Activated CD4-positive, alpha-beta T cell treated with anti-CD3 and anti-CD28 coated beads for 1 hour (primary cell): ENCODE results near the gene ENSA.
"Not testable (repeated sequence)": the region's sequence is repeated elsewhere in the genome, so short reads cannot be mapped to it uniquely, and the experiment has no call there.

Experiments used
- DNase-seq: peaks from one replicate; pipeline ENCODE4 v3.0.0-alpha.2; 2020

The ENSA gene, protein sequence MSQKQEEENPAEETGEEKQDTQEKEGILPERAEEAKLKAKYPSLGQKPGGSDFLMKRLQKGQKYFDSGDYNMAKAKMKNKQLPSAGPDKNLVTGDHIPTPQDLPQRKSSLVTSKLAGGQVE

DNA sequence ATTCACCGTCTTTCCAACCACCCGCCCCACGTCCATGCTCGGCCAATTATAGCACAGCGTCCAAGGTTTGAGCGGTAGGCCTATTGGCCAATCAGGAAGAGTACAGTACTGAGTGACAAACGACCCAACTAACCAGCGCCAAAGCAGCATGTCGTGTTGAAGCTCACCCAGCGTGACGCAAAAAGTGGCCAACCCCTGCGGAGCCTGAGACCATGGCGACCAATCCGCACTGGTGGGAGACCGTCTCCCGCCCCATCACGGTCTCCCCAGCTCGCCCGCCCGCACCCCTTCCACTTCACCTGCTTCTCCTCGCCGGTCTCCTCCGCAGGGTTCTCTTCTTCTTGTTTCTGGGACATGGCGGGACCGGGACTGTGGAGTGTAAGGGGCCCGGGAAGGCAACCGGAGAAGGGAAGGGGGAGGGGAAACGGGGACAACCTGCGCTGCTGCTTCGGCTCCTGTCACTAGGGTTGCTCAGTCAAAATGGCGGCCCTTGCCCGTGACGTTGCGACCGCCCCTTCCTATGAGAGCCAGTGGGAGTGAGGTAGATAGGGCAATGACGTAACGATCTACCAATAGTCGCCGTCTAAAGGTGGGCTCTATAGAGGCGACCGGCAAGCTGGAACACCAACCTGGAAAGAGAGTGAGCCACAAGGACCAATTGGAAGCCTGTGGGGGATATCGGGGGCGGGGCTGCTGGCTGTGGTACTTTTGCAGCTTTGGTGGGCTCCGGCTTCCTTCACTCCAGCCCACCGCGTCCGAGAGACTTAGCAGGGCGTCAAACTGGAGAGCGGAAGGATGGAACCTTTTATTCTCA is at the start of gene ENSA:
TSS of gene ENSA (minus strand) at position 498 of the 814 bp plus-strand sequence. CDS start at position 356, 142 bp downstream.
- peak; percentile 92 for DNase-seq

DNA sequence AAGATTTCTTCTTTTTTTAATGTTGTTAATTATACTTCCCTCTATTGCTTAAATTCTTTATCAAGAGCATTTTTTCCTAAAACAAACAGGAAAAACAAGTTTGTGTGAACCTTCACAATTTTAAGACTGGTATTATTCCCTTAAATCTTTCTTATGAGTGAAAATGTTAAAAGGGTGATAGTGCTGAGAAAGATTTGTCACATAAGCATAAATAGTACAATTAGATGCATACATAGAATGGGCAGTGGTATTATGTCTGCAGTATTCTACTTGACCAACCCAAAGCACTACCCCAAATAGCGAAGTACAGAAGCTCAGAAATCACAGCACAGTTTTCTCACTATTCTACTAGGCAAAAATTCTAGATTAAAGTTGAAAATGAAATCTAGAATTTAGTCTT is 49.6 kb upstream of the ENSA start:
- DNase-seq: no peak

DNA sequence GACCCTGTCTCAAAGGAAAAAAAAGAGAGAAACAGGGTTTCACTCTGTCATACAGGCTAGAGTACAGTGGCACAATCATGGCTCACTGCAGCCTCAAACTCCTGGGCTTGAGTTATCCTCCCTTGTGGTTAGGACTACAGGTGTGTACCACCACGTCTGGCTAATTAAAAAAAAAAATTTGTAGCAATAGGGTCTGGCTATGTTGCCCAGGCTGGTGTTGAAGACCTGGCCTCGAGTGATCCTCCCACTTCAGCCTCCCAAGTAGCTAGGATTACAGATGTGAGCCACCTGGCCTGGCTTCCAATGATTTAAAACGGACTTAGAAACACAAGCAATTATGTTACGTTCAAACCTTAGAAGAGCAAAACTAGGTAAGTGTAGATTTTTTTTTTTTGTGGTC is 45.5 kb upstream of the ENSA start:
- no peak for DNase-seq

DNA sequence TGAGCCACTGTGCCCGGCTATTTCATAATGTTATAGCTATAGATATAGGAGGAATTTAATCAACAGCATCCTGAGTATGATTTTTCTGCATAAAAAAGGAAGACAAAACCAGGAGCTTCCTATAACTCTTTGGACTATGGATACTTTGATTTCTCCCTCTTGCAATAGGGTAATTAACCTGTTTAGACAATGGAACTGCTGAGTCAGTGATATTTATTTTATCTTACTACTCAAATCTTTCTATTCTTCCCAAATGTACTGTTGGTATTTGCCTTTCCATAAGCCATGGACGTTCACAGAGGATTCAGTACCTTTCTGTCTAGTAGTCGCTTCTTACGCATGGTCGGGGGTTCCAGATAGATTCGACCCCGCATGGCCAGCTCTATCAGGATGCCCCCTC is 33.9 kb upstream of the ENSA start:
- no peak for DNase-seq

DNA sequence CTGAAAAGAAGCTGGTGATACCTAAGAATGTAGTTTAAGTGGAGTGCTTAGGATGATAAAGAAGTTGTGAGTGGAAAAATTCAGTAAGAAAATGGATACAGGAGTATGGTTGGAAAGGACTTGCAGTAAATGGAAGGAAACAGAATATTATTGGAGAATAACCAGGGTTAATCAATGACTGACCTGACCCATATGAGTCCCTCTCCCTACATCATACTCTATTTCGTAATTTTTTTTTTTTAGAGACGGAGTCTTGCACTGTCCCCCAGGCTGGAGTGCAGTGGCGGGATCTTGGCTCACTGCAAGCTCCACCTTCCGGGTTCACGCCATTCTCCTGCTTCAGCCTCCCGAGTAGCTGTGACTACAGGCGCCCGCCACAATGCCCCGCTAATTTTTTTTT is 33.4 kb upstream of the ENSA start:
- no peak for DNase-seq

DNA sequence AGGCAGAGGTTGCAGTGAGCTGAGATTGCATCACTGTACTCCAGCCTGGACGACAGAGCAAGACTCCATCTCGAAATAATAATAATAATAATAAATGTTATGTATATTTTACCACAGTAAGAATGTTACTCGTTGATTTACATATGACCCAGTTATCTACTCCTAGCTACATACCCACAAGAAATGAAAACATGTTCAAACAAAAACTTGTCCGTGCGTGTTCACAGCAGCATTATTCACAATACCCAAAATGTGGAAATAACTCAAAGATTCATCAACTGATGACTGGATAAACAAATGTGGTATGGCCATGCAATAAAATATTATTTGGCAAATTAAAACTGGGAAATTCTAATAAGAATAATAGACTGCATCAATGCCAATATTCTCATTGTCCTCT is 31.7 kb upstream of the ENSA start:
- no peak for DNase-seq

DNA sequence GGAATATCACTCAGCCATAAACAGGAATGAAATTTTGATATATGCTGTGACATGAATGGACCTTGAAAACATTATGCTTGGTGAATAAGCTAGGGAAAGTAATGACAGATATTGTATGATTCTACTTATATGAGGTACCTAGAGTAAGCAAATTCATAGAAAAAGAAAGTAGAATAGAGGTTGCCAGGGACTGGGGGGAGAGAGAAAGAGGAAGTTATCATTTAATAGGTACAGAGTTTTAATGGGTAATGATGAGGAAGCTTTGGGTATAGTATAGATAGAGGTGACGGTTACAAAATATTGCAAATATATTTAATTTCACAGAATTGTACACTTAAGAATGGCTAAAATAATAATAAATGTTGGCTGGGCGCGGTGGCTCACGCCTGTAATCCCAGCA is 31.2 kb upstream of the ENSA start:
- no peak for DNase-seq

DNA sequence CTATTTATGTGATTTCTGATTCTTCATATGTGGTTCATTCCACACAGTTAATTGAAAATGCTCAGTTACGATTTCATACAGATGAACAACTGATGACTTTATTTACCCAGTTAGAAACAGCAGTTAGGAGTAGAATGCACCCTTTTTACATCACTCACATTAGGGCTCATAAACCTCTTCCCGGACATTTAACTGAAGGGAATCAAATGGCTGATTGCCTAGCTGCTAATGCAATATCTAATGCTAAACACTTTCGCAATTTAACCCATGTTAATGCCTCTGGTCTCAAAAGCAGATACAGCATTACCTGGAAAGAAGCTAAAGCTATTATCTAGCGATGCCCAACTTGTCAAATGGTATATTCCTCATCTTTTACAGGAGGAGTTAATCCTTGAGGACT is 27.7 kb upstream of the ENSA start:
- DNase-seq: not testable (repeated sequence)

DNA sequence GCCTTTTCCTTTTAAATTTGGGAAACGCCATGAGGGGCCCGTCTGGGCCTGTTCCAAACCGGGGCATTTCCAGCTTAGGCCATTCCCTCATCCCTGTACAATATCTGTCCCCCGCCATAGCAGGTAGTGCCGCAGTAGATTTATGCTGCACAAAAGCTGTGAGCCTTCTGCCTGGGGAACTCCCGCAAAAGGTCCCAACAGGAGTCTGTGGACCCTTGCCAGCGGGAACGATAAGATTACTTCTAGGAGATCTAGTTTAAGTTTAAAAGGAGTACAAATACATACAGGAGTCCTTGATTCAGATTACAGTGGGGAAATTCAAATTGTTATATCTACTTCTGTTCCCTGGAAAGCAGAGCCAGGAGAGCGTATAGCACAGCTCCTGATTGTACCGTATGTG is 25.2 kb upstream of the ENSA start:
- DNase-seq: not testable (repeated sequence)

DNA sequence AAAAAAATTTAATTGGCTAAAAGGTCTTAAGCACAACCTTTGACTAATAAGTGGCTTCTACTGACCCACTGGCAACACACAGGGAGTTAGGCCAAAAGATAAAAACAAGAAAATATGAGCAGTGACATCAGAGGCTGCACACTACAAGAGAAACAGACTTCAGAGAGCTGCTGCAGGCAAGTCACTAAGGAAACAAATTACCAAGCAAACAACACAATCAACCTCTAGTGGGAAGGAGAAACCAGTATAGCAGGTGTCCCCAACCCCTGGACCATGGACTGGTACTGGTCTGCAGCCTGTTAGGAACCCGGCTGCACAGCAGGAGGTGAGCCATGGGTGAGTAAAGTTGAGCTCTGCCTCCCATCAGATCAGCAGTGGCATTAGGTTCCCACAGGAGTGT is 20.8 kb upstream of the ENSA start:
- DNase-seq: no peak

DNA sequence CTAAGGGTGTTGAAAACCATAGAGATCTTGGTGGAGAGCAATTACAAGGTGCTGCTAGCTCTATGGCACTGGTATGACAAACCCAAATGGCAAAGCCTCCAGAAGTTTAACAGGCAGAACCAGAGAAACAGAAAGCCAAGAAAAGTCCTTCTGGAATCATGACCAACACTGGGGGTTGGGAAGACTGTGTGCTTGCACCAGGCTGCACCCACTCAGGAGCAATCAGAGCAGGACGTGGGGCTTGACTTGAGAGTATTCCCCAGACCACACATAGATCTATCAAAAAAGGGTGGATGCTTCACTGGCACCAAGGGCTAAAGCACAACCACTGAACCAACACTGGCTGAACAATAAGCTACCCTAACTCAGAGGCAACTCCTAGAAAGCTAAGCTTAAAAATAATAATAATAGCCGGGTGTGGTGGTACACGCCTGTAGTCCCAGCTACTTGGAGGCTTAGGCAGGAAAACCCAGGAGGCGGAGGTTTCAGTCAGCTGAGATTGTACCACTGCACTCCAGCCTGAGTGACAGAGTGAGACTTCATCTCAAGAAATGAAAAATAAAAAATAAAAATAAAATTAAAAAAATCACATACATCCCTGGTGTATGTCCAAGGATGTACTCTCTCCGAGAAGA is 20.1 kb upstream of the ENSA start:
- no peak for DNase-seq

DNA sequence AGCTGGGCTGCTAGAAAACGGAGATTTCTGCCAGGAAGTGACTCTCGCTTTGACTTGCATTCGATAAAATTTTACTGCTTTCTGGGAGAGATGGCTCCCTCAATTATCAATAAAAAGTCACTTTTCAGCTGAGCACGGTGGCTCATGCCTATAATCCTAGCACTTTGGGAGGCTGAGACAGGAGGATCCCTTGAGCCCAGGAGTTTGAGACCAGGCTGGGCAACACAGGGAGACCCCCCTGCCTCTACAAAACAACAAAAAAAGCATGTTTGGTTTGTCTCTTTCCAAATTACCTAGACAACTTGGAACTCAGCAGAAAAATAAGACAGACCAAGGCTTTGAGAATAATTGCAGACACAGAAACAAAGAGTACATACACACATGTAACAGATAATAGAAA is 12.9 kb upstream of the ENSA start:
- DNase-seq: no peak

DNA sequence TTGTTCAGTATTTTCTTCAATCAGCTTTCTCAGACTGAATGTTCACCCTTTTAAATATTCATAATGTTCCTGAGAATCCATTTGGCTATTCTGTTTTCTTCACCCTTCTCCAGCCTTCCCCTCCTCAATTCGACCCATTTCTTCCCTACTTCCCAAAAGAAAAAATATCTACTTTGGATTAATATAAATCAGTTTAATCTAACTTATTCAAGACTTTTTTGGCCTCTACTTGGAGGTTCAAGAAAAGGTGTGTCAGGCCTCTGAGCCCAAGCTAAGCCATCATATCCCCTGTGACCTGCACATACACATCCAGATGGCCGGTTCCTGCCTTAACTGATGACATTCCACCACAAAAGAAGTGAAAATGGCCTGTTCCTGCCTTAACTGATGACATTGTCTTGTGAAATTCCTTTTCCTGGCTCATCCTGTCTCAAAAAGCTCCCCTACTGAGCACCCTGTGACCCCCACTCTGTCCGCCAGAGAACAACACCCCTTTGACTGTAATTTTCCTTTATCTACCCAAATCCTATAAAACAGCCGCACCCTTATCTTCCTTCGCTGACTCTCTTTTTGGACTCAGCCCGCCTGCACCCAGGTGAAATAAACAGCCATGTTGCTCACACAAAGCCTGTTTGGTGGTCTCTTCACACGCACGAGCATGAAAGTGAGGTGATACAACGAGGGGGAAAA is 11.9 kb upstream of the ENSA start:
- DNase-seq: not testable (repeated sequence)

DNA sequence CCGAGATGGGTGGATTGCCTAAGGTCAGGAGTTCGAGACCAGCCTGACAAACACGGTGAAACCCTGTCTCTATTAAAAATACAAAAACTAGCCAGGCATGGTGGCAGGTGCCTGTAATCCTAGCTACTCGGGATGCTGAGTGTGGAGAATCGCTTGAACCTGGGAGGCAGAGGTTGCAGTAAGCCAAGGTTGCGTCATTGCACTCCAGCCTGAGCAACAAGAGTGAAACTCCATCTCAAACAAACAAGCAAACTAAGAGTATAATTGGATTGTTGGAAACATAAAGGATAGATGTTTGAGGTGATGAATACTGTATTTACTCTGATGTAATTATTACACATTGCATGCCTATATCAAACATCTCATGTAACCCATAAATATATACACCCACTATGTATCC is 9.0 kb upstream of the ENSA start:
- DNase-seq: not testable (repeated sequence)

DNA sequence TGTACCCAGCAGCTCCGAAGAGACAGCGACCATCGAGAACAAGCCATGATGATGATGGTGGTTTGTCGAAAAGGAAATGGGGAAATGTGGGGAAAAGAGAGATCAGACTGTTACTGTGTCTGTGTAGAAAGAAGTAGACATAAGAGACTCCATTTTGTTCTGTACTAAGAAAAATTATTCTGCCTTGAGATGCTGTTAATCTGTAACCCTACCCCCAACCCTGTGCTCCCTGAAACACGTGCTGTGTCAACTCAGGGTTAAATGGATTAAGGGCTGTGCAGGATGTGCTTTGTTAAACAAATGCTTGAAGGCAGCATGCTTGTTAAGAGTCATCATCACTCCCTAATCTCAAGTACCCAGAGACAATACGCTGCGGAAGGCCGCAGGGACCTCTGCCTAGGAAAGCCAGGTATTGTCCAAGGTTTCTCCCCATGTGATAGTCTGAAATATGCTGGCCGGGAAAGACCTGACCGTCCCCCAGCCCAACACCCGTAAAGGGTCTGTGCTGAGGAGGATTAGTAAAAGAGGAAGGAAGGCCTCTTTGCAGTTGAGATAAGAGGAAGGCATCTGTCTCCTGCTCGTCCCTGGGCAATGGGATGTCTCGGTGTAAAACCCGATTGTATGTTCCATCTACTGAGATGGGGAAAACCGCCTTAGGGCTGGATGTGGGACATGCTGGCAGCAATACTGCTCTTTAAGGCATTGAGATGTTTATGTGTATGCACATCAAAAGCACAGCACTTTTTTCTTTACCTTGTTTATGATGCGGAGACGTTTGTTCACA is 5.6 kb upstream of the ENSA start:
- not testable (repeated sequence) for DNase-seq

DNA sequence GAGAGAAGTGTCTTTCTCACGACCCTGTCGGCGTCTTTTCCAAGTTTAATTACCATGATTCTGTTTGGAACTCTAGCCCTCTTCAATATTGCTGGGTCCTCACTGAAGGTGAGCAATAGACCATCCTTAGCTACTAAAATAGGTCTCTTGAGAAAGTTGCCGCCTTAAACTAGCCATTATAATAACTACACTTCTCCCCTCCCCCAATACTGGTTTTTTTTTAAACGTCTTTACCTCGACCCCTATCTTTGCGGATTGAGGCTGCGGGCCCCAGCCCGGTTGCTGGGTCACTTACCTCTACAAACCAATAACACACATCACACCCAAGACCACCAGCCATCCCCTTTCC is 672 bp downstream of the ENSA start:
- no peak for DNase-seq

DNA sequence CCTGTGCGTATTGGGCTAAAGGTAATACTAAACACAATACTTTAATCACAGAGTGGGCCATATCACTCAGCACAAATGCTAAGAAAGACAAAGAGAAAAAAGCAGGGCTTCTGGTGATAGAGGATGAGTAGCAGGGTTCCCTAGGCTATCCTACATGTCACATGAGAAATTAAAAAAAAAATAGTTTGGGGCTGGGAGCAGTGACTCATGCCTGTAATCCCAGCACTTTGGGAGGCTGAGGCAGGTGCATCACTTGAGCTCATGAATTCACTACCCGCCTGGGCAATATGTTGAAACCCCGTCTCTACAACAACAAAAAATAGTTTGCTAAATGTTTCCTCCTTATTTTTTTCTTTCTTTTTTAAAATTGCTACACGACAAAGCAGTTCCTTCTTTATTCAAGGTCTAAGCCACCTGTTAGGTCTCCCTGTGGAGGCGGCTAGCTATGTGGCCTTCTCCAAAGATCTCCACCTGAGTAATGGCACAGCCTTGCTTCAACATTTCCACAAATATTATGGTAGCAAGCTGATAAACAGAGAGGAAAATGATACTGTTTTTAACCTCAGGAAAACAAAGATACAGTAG is 1.5 kb downstream of the ENSA start:
- DNase-seq: no peak

DNA sequence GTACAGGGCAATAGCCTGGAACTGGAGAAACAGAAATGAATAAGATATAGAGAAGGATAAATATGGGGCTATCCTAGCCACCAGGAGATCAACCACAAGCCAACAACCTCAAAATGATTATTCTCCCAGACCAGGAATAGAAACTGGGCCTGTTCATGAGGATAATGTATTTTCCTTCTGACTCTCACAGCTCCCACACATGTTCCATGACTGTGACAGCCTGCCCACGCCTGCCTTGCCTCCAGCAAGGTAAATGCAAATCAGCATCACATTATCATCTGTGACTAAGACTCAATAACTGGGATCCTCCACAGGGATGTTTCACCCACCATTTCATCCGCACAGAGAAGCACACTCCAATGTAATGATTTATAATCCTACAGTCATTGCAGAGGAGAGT is 3.3 kb downstream of the ENSA start:
- no peak for DNase-seq

DNA sequence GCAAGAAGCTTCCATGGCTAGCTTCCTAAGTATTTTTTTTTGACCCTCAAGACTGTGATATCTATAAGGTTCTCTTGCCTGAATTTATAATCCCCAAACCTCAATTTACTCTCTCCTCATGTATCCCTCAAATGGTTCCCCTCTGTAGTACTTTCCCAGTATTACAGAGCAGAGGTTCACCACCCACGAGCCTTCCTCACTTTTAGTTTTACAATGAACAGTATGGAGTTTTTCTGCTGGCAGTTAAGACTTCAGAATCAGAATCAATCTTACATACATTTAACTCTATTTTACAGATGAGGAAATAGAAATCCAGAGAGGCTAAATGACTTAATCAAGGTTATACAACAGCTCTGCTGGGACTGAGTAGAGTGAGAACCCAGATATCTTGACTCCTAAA is 4.9 kb downstream of the ENSA start:
- not testable (repeated sequence) for DNase-seq

DNA sequence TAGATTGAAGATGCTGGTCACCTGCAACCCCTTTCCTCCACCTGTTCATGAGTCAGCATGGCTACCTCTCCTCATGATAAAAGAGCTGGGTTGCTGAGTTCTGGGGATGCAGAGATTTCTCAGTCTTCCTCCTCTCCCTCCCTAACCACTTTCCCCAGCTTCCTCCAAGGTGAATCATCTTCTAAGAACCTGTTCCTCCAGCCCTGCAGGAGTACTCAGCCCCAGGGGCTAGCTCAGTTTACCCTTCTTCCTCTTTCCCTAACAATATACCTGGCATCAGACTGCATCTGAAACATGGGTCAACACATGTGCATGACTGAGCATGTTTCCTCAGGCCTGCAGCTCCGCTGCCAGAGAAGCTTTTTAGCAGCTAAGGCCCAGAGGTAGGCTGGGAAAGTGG is 5.3 kb downstream of the ENSA start:
- DNase-seq: not testable (repeated sequence)

DNA sequence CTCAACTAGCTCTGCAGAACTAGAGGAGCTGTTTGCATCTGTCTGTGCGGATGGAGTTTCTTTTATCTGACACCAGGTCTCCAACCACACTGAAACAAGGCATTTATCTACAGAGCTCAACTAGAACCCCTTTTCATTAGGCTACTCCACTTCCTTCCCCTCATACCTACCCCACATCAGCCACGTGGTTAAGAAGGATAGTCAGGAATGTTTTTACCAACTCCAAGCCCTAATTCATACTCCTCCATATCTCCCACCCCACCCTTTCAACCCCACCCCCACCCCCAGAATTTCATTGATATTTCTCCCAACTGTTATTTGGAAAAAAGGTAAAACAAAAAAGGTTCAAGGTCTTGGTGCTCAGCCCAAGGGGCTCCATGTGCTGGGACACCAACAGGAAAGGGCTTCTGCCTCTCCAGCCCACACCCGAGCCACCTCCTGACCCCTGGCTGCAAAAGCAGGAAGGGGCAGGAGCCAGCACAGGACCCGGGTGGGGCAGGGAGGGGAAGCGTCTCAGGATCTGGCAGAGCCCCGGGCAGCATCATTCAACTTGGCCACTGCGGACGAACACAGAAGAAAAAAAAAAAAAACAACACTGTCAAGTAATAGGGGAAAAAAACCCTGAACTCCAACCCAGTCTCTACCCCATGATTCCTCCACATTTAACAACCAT is 7.0 kb downstream of the ENSA start:
- no peak for DNase-seq
